GM18868 (cell line): ENCODE measurements around the gene CDADC1.

Experiments used
- ATAC-seq: cut with Tn5 transposase; IDR thresholded peaks from one replicate; pipeline ENCODE4 v1.9.1; 2021; ENCODE audit warnings: mild to moderate bottlenecking, moderate library complexity; ENCODE audit not compliant: unreplicated experiment

The CDADC1 gene

GRCh38 chr13:49247643-49248621, at the start of gene CDADC1:
TSS of gene CDADC1 (plus strand) at chr13:49247925. CDS start at chr13:49248038, 113 bp downstream.
- peak; percentile 98 for ATAC-seq

- no peak for ATAC-seq
These were observed 41.1 kb upstream of the CDADC1 start for GRCh38 chr13:49206641-49207040.

GRCh38 chr13:49208619-49209018, 39.1 kb upstream of the CDADC1 start:
- no peak for ATAC-seq

GRCh38 chr13:49210114-49210513, 37.6 kb upstream of the CDADC1 start:
- no peak for ATAC-seq

GRCh38 chr13:49210669-49211068, 37.1 kb upstream of the CDADC1 start:
- no peak for ATAC-seq

- ATAC-seq: no peak
These were observed 34.2 kb upstream of the CDADC1 start for GRCh38 chr13:49213539-49213938.

- no peak for ATAC-seq
These were observed 33.5 kb upstream of the CDADC1 start for GRCh38 chr13:49213997-49214916.

GRCh38 chr13:49214917-49215376, 32.8 kb upstream of the CDADC1 start:
- ATAC-seq: peak; percentile 78

GRCh38 chr13:49216334-49216733, 31.4 kb upstream of the CDADC1 start:
- ATAC-seq: no peak

- no peak for ATAC-seq
These were observed 29.7 kb upstream of the CDADC1 start for GRCh38 chr13:49217962-49218492.

- no peak for ATAC-seq
These were observed 29.2 kb upstream of the CDADC1 start for GRCh38 chr13:49218493-49219051.

GRCh38 chr13:49219647-49220035, 28.1 kb upstream of the CDADC1 start:
- no peak for ATAC-seq

GRCh38 chr13:49220036-49220855, 27.5 kb upstream of the CDADC1 start, which contains the start of gene MLNR:
TSS of gene MLNR (plus strand) at chr13:49220338. CDS start at chr13:49220338, 0 bp downstream.
- peak; percentile 56 for ATAC-seq

GRCh38 chr13:49220856-49221589, 26.7 kb upstream of the CDADC1 start:
- no peak for ATAC-seq

- no peak for ATAC-seq
These were observed 26.1 kb upstream of the CDADC1 start for GRCh38 chr13:49221590-49221965.

- no peak for ATAC-seq
These were observed 22.3 kb upstream of the CDADC1 start for GRCh38 chr13:49225223-49226042.

- no peak for ATAC-seq
These were observed 21.1 kb upstream of the CDADC1 start for GRCh38 chr13:49226613-49227012.

GRCh38 chr13:49234741-49235140, 13.0 kb upstream of the CDADC1 start:
- no peak for ATAC-seq
